Tibial nerve (tissue), 4 donors: ENCODE results near the gene IL27RA. TPM values are rescaled to one million over a fixed set of nuclear protein-coding genes. Genes with fewer than 3 reads are reported as not detected.

Experiments used
- DNase-seq, 2 donors: peaks; one replicate each; pipeline ENCODE4 v3.0.0-alpha.2; 2019; ENCODE audit warnings: low spot score in 2 of 2
- H3K27ac ChIP-seq, 4 donors: fragments of 200-600 bp; sonication (generic) in 3 of 4; one replicate each; pipeline ENCODE4 v1.5.1; 2017 to 2019; ENCODE audit warnings: mild to moderate bottlenecking in 1 of 4
- H3K27me3 ChIP-seq, 2 donors: fragments of 200-600 bp; sonication (generic) in 1 of 2; one replicate each; pipeline versions ENCODE4 v1.5.1 to v1.6.0; 2017 to 2019
- H3K36me3 ChIP-seq, 3 donors: fragments of 200-600 bp; sonication (generic); one replicate each; pipeline ENCODE4 v1.5.1; 2018 to 2019
- H3K4me1 ChIP-seq, 4 donors: fragments of 200-600 bp; sonication (generic) in 3 of 4; one replicate each; pipeline ENCODE4 v1.5.1; 2017 to 2019
- H3K4me3 ChIP-seq, 4 donors: fragments of 200-600 bp; sonication (generic) in 3 of 4; one replicate each; pipeline ENCODE4 v1.5.1; 2017 to 2019; ENCODE audit warnings: mild to moderate bottlenecking in 1 of 4, moderate library complexity in 1 of 4
- H3K9me3 ChIP-seq, 4 donors: fragments of 200-600 bp; sonication (generic) in 3 of 4; one replicate each; pipeline ENCODE4 v1.5.1; 2017 to 2019
- EP300 ChIP-seq, 2 donors: sonication (generic); formaldehyde crosslinking; IDR thresholded peaks; one replicate each; pipeline ENCODE4 v1.6.1; 2017; ENCODE audit warnings: antibody characterized with exemption in 2 of 2, mild to moderate bottlenecking in 1 of 2
- POLR2A ChIP-seq, 2 donors: fragments of 450-650 bp; IDR thresholded peaks; one replicate each; pipeline ENCODE4 v1.6.1; 2017; ENCODE audit warnings: antibody characterized with exemption in 2 of 2, mild to moderate bottlenecking in 2 of 2, moderate library complexity in 2 of 2
- WGBS, 2 donors: methylation state at CpG; one replicate each; pipeline ENCODE4 v1.1.5; 2018; 5-methylcytosine and 5-hydroxymethylcytosine counted together
- total RNA-seq, 4 donors: library from RNA; depleted of rRNA; stranded (reverse); fragments of >200 nt; gene quantifications; one replicate each; pipeline ENCODE4 v1.1.0, GENCODE V29; 2016
- TF ChIP-seq, protein P1 (sequence below), 5 experiments: fragments of 200-600 bp in 3 of 5; fragments of 450-650 bp in 2 of 5; sonication (generic) in 3 of 5; IDR thresholded peaks; one replicate each; pipeline ENCODE4 v1.5.1; 2016 to 2019; ENCODE audit warnings: antibody characterized with exemption in 5 of 5, mild to moderate bottlenecking in 3 of 5, moderate library complexity in 2 of 5

The IL27RA gene
- total RNA-seq, 4 donors from 2014 or later, result 2.4 to 3.5 (median 3.0) TPM

- TF ChIP-seq POLR2A (IDR thresholded peaks at IDR 0.05), result no peak
- no peak for TF ChIP-seq EP300 (IDR thresholded peaks at IDR 0.05)
Measured at GRCh38 chr19:13987101-13987890, 44.3 kb upstream of the IL27RA start.

GRCh38 chr19:13989487-13989886, 42.1 kb upstream of the IL27RA start:
- H3K36me3 ChIP-seq, result peaks cover 0 to 62% (median 0%) of the 10 kb centered on the region in 3 donors
- no peak overlapping the region for H3K27ac ChIP-seq
- no peaks in the 10 kb centered on the region for H3K9me3 ChIP-seq
- peaks cover 0 to 33% (median 16%) of the 10 kb centered on the region in 4 donors for H3K4me1 ChIP-seq
- no peaks in the 10 kb centered on the region for H3K27me3 ChIP-seq
- no peak overlapping the region for H3K4me3 ChIP-seq
- TF ChIP-seq, protein P1, sequence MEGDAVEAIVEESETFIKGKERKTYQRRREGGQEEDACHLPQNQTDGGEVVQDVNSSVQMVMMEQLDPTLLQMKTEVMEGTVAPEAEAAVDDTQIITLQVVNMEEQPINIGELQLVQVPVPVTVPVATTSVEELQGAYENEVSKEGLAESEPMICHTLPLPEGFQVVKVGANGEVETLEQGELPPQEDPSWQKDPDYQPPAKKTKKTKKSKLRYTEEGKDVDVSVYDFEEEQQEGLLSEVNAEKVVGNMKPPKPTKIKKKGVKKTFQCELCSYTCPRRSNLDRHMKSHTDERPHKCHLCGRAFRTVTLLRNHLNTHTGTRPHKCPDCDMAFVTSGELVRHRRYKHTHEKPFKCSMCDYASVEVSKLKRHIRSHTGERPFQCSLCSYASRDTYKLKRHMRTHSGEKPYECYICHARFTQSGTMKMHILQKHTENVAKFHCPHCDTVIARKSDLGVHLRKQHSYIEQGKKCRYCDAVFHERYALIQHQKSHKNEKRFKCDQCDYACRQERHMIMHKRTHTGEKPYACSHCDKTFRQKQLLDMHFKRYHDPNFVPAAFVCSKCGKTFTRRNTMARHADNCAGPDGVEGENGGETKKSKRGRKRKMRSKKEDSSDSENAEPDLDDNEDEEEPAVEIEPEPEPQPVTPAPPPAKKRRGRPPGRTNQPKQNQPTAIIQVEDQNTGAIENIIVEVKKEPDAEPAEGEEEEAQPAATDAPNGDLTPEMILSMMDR (IDR thresholded peaks at IDR 0.05), result no peak
- TF ChIP-seq EP300 (IDR thresholded peaks at IDR 0.05) (no peak), POLR2A (IDR thresholded peaks at IDR 0.05) (no peak)
- 78 to 80% methylated on average over 7 of the region's 7 CpGs for WGBS, 2 donors
- DNase-seq, result no peak

More at GRCh38 chr19:13987101-13987890, 44.3 kb upstream of the IL27RA start:
- Histone ChIP-seq H3K36me3 (peaks cover 0 to 72% (median 0%) of the 10 kb centered on the region in 3 donors), H3K9me3 (no peaks in the 10 kb centered on the region), H3K27ac (peak overlapping the region in 3 of 4 donors; percentile 83 to 89 (median 88)), H3K27me3 (no peaks in the 10 kb centered on the region), H3K4me3 (no peak overlapping the region), H3K4me1 (peaks cover 0 to 36% (median 19%) of the 10 kb centered on the region in 4 donors)
- 77 to 86% methylated on average over 17 of the region's 17 CpGs for WGBS, 2 donors
- peak in 1 of 2 donors; percentile 27 for DNase-seq

GRCh38 chr19:13990085-13990484, 41.5 kb upstream of the IL27RA start:
- no peak for DNase-seq
- H3K27me3 ChIP-seq, result no peaks in the 10 kb centered on the region
- H3K36me3 ChIP-seq, result peaks cover 0 to 61% (median 0%) of the 10 kb centered on the region in 3 donors
- 82 to 84% methylated on average over 8 of the region's 8 CpGs for WGBS, 2 donors
- TF ChIP-seq, protein P1 (IDR thresholded peaks at IDR 0.05), result no peak
- no peak for TF ChIP-seq POLR2A (IDR thresholded peaks at IDR 0.05)
- no peak for TF ChIP-seq EP300 (IDR thresholded peaks at IDR 0.05)
- H3K4me3 ChIP-seq, result no peak overlapping the region
- H3K4me1 ChIP-seq, result peaks cover 0 to 33% (median 15%) of the 10 kb centered on the region in 4 donors
- H3K27ac ChIP-seq, result no peak overlapping the region
- no peaks in the 10 kb centered on the region for H3K9me3 ChIP-seq

GRCh38 chr19:13992025-13992424, 39.5 kb upstream of the IL27RA start:
- Histone ChIP-seq H3K4me1 (peaks cover 0 to 13% (median 4%) of the 10 kb centered on the region in 4 donors), H3K36me3 (peaks cover 0 to 62% (median 0%) of the 10 kb centered on the region in 3 donors), H3K9me3 (no peaks in the 10 kb centered on the region), H3K27ac (no peak overlapping the region), H3K27me3 (no peaks in the 10 kb centered on the region), H3K4me3 (no peak overlapping the region)
- WGBS, 2 donors, result 93 to 95% methylated on average over 7 of the region's 7 CpGs
- TF ChIP-seq EP300 (IDR thresholded peaks at IDR 0.05) (no peak), POLR2A (IDR thresholded peaks at IDR 0.05) (no peak)
- TF ChIP-seq, protein P1 (IDR thresholded peaks at IDR 0.05), result no peak
- no peak for DNase-seq

DNA sequence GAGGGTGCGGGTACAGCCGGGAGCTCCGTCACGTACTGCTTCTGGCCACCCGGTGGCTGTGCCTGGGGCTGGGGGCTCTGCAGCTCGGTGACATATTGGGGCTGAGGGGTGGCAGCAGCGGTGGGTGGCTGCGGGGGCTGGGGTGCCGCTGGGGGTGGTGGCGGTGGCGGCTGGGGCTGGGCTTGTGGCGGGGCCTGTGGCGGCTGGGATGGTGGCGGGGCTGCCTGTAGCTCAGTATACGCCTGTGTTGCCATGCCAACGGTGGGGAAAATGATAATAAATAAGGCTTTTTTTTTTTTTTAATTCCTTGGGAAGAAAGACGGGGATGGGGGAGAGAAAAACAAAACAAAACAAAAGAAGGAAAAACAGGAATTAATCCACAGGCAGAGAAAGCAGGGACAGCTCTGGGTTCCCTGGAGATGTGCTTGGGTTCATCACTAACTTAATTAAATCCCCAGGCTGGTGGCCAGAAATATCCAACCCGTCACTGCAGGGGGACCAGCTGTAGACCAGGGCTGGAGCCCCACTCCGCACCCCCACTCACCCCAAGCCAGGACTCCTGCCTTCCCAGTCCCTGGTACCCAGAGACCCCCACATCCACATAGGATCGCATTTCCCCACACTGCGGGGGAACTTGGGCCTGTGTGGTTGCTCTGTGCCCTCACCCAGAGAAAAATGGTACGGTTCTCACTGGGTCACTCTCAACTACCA, 37.8 kb upstream of the IL27RA start:
- DNase-seq, result no peak
- Histone ChIP-seq H3K9me3 (peaks cover 0 to 4% (median 0%) of the 10 kb centered on the region in 4 donors), H3K36me3 (peaks cover 0 to 65% (median 0%) of the 10 kb centered on the region in 3 donors), H3K27ac (no peak overlapping the region), H3K27me3 (no peaks in the 10 kb centered on the region), H3K4me3 (no peak overlapping the region), H3K4me1 (no peaks in the 10 kb centered on the region)
- TF ChIP-seq, protein P1 (IDR thresholded peaks at IDR 0.05), result no peak
- TF ChIP-seq EP300 (IDR thresholded peaks at IDR 0.05) (no peak), POLR2A (IDR thresholded peaks at IDR 0.05) (no peak)
- WGBS, 2 donors, result 76 to 83% methylated on average over 16 to 21 of the region's 22 CpGs
